CD4-positive, alpha-beta T cell treated with Interleukin-21 for 1 hour (primary cell): ENCODE measurements around the gene CWC25.
"Not testable (repeated sequence)": the region's sequence is repeated elsewhere in the genome, so short reads cannot be mapped to it uniquely, and the experiment has no call there.

ENCODE experiments used
- DNase-seq: peaks from one replicate; pipeline ENCODE4 v3.0.0-alpha.2; 2020

The CWC25 gene

DNA sequence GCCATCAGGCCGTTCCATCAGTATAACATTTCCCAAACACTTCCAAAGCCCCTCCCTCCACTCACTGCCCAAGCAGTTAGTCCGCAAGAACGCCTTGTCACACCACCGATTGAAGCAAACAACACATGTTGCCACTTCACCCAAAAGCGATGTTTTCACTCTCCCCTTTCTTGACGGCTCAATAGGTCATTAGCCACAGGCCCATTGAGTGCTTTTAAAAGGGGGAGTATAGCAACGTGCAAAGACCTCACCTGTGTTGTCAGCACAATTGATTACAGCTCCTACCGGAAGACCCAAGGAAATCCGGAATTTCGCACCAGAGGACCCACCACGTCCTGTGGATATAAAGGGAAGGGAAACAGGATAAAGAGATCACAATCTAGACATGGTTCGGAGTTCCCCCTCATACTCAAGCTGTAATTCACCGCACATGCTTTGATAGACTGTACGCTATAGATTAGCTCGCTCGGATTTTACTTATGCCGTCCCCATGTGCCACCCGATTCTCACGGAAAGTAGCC is 27.7 kb upstream of the CWC25 start:
- DNase-seq = peak; percentile 71

DNA sequence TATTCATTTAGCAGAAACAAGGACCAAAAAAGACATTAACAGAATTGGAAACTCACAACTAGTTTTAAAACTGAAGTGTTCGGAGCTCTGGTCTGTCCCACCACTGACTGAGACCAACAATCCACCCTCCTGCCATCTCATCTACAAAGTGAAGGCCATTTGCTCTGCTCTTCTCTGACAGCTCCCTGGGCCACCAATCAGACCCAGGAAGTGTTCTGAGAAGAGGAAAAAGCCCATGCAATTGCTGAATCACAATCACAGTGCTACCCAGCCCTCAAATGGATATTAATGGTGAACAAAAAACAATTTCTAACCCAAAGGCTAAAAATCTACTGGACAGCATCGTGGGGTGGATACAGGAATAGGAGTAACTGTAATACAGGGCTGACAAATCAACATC is 26.3 kb upstream of the CWC25 start:
- DNase-seq = no peak

DNA sequence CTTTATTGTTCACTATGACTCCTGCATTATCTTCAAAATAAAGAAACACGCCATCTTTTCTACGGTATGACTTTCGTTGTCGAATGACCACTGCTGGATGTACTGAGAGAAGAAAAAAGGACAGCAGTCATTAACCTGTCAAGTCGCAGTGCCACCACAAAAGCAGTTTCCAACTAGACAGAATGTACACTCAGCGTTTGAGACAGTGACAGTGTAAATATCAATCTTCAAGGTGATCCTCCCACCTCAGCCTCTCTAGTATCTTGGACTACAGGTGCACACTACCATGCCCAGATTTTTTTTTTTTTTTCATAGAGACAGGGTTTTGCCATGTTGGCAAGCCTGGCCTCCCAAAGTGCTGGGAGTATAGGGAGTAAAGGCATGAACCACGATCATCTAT is 25.3 kb upstream of the CWC25 start:
- DNase-seq = no peak

DNA sequence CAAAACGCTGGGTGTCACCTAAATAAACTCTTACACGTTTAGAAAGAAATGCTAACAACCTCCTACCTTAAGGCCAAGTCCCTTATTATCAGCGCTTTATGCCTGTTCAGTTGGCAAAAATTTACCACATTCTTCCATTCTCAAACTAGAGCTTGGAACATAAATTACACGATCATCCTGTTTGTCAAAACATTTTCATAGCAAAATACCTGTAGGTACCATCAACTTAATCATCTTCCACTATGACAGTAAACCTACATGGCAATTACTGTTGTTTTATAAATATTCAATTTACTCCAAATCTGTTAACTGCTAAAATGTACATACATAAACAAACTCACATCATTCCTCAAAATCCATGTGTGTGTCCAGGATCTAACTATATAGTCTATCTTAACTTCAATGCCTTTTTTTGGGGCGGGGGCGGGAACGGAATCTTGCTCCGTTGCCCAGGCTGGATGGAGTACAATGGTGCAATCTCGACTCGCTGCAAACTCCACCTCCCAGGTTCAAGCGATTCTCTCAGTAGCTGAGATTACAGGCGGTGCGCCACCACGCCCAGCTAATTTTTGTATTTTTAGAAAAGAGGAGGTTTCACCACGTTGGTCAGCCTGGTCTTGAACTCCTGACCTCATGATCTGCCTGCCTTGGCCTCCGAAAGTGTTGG is 24.0 kb upstream of the CWC25 start:
- no peak for DNase-seq

DNA sequence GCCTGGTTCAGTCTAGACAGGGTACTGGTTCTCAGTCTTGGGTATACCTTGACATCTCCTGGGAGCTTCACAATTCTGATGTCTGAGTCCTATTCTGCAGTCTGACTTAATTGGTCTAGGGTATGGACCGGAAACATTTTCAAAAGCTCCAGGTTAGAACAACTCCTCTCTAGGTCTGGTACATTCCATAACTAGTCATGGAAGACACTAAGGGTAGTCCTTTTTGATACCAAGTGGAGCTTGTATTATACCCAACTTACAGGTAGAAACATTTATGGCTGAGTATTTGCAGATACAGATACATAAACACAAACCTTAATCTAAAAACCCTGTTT is 23.4 kb upstream of the CWC25 start:
- DNase-seq = no peak

DNA sequence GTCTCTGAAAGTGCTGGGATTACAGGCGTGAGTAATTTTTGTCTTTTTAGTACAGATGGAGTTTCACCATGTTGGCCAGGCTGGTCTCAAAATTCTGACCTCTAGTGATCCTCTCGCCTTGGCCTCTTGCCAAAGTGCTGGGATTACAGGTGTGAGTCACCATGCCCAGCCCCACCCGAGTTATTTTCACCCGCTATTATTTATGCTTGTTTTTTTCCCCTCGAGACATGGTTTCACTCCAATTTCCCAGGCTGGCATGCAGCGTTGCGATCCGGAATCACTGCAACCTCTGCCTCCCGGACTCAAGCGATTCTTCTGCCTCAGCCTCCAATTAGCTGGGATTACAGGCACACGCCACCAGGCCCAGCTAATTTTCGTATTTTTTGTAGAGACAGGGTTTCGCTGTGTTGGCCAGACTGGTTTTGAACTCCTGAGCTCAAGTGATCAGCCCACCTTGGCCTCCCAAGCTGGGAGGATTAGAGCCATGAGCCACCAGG is 19.2 kb upstream of the CWC25 start:
- no peak for DNase-seq

DNA sequence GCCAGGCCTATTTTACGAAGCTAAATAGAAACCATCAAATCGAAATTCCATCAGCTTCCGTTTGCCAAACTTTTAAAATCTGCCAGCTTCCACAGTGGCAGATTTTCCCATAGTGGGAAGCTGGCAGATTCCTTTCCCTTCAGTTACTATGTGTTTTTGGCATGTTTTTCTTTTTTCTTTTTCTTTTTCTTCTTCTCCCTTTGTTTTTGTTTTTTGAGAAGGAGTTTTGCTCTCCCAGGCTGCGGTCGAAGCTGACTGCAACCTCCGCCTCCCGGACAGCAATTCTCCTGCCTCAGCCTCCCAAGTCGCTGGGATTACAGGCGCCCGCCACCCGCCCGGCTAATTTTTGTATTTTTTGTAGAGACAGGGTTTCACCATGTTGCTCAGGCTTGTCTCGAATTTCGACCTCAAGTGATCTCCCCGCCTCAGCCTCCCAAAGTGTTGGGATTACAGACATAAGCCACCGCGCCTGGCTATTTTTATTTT is 684 bp upstream of the CWC25 start:
- DNase-seq = no peak

DNA sequence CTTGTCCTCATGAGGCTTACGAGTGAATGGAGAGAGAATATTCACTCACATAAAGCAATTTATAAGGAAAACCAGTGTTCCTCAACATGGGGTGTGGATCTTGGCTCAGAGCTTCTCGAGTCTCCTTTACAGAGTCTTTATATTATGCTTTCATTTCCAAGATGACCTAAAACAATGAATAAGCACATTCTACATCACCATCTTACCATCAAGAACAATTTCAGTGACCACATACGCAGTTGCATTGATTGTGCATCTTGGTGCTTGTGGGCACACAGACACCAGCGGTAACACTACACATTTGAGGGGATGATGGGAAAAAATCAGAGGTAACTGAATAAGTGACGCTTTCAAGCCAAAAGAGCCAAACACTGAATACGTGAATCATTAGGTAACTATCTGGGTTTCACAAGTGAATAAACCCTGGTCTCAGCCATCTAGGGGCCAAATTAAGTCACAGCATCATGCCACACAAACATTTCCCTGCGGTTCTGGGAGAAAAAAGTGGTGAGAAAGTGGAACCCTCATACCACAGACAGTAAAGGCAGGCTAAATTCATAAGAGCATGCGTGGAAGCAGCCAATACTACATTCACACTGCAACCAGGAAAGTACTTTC is 9.4 kb downstream of the CWC25 start:
- peak; percentile 42 for DNase-seq

DNA sequence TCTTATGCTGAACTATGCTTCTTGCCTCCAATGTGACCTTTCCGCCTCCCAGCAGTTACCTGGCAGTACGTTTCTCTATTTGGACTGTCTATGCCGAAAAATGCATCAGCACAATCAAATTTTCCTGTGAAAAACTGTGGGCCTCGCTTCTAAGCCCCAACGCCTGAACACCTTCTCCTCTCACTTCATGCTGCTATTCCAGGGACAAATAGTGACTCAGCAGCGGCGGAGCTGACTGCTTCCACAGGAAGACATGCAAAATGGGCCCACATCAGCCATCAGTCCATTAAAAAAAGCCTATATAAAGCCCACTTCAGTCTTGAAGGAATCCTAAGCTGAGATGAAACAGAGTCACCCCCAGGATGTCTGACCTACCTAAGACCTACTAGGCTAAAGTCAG is 15.3 kb downstream of the CWC25 start:
- DNase-seq = no peak

DNA sequence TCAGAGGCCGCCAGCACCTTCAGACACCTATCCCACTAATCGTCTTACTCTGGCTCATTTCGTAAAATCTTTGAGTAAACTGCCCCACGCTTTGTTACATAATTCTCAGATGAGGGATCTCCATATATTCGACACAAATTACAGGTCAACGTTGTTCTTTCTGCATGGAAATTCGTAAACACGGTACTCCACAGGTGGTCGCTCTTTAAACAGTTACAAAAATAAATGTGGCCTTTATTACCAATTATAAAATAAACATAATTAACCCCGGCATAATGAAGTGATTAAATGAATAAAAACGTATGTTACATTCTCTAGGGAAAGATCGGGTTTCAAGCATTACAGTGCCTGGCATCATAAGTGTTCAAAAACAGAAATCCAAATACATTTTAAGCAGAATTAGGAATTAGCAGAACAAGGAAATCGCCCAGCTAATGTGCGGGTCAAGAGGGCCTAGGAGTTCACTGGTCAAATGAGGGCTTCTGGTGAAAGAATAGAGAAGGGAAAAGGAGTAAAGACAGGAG is 24.8 kb downstream of the CWC25 start:
- DNase-seq = no peak

DNA sequence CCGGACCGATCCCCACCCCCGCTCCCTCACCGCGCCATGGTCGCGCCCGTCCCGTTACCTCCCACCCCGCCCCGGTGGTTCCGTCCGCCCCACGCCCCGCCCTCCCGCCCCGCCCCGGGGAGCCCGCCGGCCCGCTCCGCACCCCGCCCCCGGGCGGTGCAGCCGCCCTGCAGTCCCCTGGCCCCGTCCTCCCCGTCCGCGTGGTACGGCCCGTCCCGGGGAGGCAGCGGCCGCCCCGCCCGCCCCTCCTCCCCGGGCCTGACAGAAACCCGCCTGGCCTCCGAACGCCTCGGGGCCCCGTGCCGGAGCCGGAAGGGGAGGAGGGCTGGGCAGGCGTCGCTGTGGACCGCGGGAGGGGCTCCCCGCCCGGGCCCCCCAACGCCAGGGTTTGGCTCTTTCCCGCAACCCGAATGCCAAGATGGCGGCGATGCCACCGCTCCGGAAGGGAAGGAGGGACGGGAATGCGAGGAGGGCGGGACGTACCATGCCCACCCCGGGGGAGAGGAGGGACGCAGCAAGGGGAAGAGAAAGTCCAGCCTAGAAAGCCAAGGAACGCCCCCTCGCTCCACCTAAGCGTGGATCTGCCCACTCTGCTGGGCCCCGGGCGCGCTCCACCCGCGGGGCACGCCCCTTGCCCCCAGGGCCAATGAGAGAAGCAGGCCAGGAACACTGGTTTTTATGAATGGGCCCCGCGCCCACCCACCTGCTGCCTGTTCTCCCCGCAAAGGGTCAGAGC is 25.5 kb downstream of the CWC25 start, which contains the start of gene PIP4K2B:
Gene PIP4K2B (minus strand): TSS at position 56 of the 736 bp plus-strand sequence. CDS start 132 bp downstream, outside the sequence.
- peak; percentile 91 for DNase-seq

DNA sequence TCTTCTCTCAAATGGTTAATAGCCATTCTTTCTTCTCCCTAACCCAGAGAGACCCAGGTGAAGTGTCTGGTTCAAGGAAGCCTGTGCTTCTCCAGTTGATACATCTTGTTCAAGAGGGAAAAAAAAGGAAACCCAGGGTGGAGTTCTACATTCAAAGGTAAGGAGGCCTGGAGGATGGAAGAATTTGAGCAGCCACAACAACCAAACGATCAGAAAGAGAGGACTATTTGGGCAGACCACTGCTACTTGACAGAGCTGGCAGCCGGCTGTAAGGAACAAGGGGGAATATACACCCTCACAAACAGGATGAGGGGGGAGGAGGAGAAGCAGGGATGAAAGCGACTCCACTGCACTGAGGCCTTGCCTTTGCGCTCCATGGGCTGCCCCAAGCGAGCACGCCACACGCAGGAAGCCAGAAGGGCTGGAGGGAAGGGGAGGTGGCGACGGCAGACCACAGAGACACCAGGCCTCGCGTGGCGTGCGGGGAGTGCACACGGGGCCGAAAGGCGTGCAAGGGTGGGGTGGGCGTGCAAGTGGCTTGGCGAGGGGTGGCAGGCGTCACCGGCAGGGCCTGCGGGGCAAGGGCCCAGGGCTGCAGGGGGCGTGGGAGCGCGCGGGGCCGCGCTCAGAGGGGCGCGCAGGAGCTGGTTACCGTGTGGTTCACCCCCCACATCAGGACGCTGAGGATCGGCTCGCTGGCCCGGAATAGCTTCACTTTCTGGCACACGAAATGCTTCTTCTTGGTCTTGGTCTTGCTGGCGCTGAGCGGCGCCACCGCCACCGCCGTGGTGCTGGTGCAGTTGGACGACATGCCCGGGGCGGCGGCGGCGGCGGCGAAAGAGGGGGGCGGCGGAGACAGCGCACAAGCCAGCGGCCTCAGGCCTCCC is 26.3 kb downstream of the CWC25 start:
- DNase-seq = peak; percentile 54

DNA sequence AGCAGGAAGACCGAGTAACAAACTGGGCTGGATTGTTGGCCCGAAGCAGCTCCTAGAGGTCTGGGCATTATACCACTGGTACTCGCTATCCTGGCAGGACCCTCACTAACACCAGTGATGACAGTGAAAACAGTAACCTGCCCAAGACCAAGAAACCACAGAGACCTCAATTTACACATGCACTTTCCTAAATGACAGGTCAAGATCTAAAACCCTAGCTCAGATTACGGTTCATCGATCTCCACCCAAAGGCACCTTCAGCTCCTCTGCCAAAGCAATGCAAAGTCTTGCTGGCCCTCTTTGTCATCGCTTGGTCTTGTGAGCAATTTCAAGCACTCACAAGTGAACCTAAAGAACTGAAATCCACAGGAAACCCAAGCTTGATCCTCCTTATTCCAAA is 27.3 kb downstream of the CWC25 start:
- DNase-seq = no peak

DNA sequence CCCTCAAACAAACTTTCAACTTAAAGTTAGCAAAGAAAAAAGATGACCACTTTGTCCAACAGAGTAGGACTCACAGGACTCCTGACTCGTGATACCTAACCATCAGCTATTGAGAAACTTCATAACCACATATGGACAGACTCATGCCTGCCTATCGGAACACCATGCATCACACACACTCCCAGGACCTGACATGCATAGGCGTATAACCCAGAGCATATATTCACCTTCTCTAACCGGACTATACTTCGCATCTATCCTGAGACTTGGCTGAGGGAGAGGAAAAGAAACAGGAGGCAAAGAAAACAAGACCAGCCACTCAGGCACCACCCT is 28.0 kb downstream of the CWC25 start:
- DNase-seq = no peak

DNA sequence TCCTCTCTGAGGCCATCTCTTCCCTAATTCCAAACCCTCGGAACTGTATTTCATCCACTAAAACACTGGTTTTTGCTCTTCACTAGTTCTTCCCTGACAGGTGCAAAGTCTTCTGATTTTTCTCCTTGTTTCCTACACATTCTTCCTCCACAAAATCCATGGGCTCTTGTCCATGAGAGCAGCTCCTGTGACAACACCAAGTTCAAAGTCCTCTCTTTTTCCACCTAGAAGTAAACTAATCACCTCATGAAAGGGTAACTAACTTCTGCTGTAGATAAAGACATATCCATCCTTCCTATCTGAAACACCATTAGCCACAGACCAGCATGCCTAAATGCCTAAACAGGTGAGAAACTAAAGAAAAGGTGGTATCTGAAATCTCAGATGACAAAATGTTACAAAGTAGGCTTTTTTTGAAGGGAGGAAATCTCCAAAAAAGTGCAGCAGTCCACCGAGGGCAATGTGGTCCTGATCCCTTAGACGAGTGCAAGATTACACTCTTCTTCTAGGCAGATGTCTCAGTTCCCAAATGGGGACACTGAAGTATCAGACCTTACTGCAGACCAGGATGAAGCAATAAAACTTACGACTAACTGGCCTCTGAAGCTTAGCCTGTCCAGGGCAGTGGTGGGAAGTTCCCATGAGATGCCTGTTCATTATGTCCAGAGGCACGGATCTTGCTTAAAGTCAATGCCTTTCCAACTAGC is 28.5 kb downstream of the CWC25 start:
- no peak for DNase-seq

DNA sequence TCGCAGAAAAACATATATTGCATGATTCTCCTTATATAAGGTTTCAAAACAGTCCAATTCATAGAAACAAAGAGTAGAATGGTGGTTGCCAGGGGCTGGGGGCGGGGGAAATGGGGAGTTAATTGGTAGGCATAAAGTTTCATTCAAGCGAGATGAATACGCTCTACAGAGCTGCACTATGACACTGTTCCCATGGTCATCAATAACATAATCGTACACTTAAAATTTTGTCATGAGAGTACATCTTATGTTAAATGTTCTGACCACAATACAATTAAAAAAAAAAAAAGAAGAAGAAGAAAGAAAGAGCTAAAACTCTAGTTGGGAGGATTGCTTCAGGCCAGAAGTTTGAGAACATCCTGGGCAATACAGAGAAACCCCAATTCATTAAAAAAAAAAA is 30.9 kb downstream of the CWC25 start:
- no peak for DNase-seq

DNA sequence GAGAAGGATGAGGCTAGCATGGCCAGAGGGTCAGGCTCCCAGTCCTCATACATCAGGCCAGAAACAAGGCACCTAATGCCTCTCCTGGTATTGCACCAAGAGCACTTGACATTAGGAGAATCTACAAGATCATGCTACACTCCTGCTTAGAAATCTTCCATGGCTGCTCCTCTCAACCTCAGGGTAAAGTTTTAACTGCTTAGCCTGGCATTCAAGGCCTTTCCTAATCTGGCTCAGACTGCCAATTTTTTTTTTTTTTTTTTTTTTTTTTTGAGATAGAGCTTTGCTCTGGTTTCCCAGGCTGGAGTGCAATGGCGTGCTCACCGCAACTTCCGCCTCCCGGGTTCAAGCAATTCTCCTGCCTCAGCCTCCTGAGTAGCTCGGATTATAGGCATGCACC is 34.0 kb downstream of the CWC25 start:
- DNase-seq = no peak

DNA sequence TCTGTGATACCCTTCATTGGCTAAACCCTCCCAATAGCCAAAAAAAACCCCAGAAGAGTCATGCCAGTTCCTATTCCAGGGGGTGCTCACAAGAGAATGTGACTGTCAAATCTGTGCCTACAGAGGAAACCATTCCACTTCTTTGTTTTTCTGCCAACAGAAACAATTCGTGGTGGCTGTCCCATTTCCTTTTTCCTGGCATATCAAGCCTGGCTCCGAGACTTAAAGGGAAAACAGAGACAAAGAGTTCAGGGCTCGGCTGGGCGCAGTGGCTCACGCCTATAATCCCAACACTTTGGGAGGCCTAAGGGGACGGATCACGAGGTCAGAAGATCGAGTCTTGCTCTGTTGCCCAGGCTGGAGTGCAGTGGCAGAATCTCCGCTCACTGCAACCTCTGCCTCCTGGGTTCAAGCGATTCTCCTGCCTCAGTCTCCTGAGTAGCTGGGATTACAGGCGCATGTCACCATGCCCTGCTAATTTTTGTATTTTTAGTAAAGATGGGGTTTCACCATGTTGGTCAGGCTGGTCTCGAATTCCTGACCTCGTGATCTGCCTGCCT is 34.9 kb downstream of the CWC25 start:
- not testable (repeated sequence) for DNase-seq

DNA sequence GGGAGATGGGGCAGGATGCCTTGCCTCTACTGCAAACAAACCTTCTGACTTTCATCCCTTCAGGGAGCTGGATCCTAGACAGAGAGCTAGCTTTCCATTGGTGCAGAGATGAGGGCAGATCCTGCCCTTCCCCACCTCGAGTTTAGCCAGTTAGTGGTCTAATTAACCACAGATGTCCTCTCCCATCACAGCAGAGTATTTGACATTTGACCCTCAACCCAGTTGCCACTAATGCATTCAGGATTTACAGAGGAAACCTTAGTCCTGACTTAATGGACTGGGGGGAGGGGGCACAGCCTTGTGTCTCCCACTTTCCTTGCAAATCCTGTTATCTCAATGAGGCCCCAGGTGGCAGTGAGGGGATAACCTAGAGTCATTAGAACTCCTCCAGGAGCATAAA is 35.9 kb downstream of the CWC25 start:
- DNase-seq = no peak

DNA sequence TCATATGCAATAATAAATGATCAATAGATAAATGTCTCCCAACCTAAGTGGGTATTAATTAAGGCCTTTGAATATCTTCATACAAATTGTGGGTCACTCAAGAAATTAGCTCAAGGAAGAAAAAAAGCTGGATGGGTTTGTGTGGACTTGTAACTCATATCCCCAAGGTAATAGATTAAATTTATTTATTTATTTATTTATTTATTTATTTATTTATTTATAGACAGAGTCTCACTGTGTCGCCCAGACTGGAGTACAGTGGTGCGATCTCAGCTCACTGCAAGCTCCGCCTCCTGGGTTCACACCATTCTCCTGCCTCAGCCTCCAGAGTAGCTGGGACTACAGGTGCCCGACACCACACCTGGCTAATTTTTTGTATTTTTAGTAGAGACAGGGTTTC is 37.1 kb downstream of the CWC25 start:
- not testable (repeated sequence) for DNase-seq

DNA sequence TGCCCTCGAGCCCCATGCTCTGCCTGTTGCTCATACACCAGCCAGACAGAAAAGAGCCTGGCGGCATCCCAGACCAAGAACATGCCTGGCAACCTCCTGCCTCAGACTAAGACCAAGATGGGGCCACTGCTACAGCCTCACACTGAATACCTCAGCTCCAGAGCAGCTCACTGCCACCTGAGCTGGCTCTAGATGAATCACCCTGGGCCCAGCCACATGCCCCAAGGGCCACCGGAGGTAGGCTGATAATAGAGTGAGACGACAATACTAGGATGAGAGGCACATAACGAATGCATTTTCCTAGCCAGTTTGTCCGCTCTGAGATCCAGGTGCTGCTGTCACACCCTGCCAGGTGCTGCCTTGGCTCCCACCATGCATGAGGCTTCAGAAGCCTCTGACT is 38.7 kb downstream of the CWC25 start:
- DNase-seq = no peak

DNA sequence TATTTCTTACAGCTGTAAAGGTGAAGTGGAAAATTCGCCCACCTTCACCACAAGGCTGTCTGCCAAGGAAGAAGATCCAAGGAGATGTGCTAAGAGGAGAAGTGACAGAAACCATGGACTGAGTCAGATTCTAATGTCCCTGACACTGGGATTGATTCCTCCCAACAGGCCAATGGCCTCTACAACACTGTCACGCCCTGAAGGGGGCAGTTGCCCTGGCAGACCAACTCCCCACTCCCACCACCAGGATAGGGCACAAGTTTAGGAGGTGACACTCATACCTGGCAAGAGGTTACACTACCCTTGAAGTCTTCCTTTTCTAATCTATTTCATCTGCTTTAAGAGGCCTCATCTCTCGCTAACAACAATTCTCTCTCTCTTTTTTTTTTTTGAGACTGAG is 41.9 kb downstream of the CWC25 start:
- DNase-seq = no peak
